D721Med (cell line): ENCODE results near the gene NEDD1.

ENCODE experiments used
- DNase-seq: peaks from one replicate; pipeline ENCODE4 v3.0.0; 2011; ENCODE audit warnings: low spot score; ENCODE audit not compliant: insufficient read length
- FAIRE-seq: peaks from 2 replicates; lab custom pipeline; 2011; peaks lifted over from hg19 to GRCh38; lab: Jason Lieb, UNC
- TF ChIP-seq, protein P1 (sequence below): IDR thresholded peaks from 2 replicates; pipeline ENCODE4 v1.5.1; 2012; ENCODE audit warnings: mild to moderate bottlenecking, control low read depth; ENCODE audit not compliant: insufficient read depth; ENCODE audit errors: missing control alignments

Gene NEDD1

DNA sequence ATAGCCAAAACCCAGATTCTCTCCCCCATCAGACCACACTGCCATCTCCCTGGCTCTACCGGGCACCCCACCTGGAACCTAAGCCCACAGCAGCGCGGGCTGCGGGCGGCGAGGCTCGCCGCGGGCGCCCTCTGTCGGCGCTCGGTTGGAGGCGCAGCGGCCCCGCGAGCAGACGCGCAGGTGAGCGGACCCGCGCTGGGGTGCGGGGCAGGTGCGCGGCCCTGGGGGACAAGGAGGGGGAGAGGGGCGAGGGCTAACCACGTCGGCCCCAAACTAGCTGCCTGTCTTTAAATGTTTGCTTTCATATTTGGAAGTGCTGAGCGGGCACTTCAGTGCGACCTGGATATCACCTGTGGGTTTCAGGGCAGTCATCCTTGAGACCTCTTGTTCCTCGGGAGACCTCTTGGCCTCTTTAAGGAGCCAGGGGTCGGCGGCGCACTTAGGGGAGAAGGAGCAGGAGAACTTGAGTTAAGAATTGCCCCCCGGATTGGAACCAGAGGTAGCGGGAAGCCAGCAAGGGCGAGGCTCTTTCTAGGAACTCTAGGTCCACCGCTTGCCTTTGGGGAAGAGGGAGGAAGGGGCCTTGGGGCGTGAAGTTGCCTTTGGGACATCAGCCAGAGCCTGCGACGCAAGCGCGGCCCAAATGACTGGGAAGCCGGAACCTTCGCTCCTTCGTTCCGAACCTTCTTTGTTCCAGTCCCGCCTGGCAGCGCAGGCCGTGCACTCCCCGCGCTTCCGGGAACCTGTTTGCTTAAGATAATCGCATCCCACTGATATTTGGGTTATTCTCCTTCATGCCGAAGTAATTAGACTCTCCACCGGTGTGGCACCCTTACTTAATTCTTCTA lies 78.7 kb downstream of the NEDD1 start:
- FAIRE-seq = no peak
- TF ChIP-seq, protein P1, sequence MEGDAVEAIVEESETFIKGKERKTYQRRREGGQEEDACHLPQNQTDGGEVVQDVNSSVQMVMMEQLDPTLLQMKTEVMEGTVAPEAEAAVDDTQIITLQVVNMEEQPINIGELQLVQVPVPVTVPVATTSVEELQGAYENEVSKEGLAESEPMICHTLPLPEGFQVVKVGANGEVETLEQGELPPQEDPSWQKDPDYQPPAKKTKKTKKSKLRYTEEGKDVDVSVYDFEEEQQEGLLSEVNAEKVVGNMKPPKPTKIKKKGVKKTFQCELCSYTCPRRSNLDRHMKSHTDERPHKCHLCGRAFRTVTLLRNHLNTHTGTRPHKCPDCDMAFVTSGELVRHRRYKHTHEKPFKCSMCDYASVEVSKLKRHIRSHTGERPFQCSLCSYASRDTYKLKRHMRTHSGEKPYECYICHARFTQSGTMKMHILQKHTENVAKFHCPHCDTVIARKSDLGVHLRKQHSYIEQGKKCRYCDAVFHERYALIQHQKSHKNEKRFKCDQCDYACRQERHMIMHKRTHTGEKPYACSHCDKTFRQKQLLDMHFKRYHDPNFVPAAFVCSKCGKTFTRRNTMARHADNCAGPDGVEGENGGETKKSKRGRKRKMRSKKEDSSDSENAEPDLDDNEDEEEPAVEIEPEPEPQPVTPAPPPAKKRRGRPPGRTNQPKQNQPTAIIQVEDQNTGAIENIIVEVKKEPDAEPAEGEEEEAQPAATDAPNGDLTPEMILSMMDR = peak; percentile 62
- peak; percentile 10 for DNase-seq

DNA sequence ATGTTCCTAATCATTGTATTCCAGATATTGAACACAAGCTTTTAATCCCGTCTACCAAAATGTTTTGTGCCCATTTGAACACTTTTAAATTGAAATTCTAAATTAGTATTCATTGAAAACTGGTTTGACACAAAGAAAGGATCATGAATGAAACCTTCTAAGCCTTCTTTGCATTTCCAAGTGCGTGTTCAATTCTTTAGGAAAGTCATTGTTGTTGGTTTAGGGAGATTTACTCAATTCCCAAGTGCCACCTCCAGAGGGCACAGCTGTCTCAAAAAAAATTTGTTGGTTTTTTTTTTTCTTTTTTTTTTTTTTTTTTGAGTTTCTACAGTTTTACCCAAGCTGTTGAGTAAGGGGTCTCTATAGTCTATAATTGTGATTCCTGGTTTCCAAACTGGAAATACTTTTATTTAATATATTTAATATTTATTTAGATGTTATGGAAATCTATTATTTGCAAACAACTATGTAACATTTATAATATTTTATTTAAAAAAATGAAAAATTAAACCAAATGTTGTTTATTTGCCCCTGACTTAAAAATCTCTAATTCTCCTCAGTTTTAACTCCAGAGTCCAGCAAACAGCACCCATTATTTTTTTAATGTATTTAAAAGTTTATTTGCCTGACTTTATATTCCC lies 79.9 kb downstream of the NEDD1 start:
- FAIRE-seq = no peak
- DNase-seq = no peak
- TF ChIP-seq, protein P1 = peak; percentile 57

DNA sequence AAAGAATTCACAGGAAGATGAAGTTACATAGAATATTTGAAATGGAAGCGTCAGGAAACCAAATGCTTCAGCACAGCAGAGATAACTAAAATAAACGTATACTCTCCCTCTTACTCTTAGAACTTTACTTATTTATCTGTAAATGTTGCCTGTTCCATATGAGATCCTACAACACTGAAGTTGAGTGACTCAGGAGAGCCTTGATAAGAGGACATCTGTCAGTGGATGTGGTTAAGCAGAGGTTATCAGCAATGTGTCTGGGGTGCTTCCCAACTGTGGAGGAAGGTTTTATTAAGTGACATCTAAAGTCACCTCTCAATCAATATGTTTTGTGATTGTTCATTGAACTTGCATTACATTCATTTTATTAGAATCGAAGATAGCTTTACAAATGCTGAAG lies 81.9 kb downstream of the NEDD1 start:
- TF ChIP-seq, protein P1 = no peak
- no peak for DNase-seq
- no peak for FAIRE-seq

DNA sequence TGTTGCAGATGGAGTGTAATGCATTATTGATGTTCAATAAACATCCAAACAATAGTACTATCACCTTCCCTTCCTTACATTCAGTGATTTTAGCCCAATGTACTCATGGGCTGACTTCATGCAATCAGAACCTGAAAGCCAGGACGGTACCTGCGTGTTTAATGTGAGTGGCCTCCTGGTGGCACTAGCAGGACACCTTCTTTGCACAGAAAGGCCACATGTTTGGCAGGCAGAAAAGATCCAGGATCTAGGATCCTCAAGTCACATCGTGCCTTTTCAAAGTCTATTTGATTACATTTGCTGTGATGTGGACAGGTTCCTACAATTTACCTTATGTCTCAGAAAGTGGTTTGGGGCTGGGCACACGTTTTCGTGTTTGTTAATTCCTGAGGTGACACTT lies 82.9 kb downstream of the NEDD1 start:
- DNase-seq (no peak), FAIRE-seq (no peak)
- TF ChIP-seq, protein P1 = peak; percentile 44

DNA sequence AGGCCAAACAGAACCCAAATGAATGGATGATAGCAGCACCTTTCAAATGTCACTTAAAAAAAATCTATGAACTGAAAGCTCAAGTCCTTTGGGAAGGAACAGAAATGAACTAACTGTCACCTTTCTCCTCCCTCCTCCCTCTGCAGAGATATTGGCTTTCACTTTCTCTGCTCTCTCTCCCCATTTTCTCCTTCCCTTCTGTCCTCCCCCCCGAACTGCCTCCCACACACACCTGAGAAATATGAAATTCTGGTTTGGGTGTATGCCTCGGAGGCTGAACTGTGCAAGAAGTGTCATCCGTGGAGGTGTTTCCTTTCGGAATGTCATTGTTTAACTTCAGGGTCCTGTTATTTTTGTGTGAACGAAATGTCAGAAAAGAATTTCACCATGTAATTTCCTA lies 87.8 kb downstream of the NEDD1 start:
- TF ChIP-seq, protein P1 = no peak
- no peak for FAIRE-seq
- DNase-seq = no peak

DNA sequence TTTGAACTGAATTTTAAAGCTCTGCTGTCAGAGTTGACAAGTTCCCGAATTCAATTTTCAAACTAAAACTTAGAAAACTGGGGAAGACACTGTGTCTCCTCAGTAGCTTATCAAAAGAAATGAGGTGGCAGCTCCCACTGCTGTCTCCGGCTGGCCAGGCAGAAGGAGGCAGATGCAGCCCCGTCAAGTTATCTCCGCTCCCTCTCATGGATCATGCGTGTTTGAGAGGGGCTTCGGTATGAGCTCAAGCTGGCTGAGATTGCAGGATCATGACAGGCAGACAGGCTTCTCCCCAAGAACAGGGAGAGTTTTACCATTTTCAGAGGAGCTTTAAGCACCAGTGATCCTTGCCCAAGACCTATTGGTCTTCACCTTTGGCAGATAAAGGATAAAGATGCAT lies 88.8 kb downstream of the NEDD1 start:
- FAIRE-seq (no peak), DNase-seq (no peak)
- TF ChIP-seq, protein P1 = no peak
